ENCODE results near the gene C22orf42. TPM values are rescaled to one million over a fixed set of nuclear protein-coding genes. Genes with fewer than 3 reads are reported as not detected.

Gene C22orf42
- total RNA-seq, 1 donor from 2014 or later: not detected

DNA sequence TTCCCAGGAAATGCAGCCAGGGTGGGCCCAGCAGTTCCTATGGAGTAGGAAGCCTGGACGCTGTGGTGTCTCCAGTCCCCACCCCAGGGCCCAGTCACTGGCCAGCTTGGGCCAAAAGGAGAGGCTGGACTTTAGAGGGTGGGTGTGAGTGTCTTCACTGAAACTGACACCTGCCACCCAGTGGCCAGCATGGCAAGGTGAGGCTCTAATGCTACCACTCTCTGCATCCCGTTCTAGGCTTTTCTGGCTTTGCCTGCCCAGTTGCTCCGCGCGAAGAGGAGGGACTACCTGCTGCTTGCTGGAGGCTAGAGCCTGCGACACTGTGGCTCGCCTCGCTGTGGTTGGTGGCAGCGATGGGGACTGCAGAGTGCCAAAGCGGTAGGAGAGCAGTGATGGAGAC is 35.4 kb downstream of the C22orf42 start:
- Histone ChIP-seq H3K9me3 (no peaks in the 10 kb centered on the region), H3K36me3 (no peaks in the 10 kb centered on the region), H3K27ac (no peak overlapping the region), H3K4me3 (no peak overlapping the region), H3K4me1 (no peaks in the 10 kb centered on the region), H3K27me3 (no peaks in the 10 kb centered on the region)
- TF ChIP-seq POLR2AphosphoS5 (IDR thresholded peaks at IDR 0.05; ENCODE audit: insufficient read depth in 1 of 2, low read depth in 1 of 2): no peak
- TF ChIP-seq POLR2A (IDR thresholded peaks at IDR 0.05): no peak
- TF ChIP-seq, protein P1, sequence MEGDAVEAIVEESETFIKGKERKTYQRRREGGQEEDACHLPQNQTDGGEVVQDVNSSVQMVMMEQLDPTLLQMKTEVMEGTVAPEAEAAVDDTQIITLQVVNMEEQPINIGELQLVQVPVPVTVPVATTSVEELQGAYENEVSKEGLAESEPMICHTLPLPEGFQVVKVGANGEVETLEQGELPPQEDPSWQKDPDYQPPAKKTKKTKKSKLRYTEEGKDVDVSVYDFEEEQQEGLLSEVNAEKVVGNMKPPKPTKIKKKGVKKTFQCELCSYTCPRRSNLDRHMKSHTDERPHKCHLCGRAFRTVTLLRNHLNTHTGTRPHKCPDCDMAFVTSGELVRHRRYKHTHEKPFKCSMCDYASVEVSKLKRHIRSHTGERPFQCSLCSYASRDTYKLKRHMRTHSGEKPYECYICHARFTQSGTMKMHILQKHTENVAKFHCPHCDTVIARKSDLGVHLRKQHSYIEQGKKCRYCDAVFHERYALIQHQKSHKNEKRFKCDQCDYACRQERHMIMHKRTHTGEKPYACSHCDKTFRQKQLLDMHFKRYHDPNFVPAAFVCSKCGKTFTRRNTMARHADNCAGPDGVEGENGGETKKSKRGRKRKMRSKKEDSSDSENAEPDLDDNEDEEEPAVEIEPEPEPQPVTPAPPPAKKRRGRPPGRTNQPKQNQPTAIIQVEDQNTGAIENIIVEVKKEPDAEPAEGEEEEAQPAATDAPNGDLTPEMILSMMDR (IDR thresholded peaks at IDR 0.05): no peak
- DNase-seq (ENCODE audit: extremely low spot score in 2 of 2): no peak
- intact Hi-C loops (cut with DNase I): no loop called here

DNA sequence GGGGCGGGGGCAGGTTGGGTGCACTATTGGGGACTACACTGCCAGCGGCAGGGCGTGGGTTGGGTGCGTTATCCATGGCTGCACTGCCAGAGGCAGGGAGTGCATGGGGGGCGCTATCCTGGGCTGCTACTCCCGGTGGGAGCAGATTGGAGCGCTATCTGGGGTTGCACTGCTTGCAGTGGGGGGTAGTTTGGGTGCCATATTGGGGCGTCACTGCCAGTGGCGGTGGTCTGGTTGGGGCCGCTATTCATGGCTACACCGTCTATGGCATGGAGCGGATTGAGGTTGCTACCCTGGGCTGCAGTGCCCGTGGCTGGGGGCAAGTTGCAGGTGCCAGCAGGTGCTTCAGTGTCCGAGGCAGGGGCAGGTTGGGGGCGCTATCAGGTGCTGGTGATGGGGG is 36.2 kb downstream of the C22orf42 start:
- DNase-seq (ENCODE audit: extremely low spot score in 2 of 2): no peak
- TF ChIP-seq POLR2AphosphoS5 (IDR thresholded peaks at IDR 0.05; ENCODE audit: insufficient read depth in 1 of 2, low read depth in 1 of 2) (no peak), POLR2A (IDR thresholded peaks at IDR 0.05) (no peak)
- TF ChIP-seq, protein P1 (IDR thresholded peaks at IDR 0.05): no peak
- H3K27me3 ChIP-seq: no peaks in the 10 kb centered on the region

DNA sequence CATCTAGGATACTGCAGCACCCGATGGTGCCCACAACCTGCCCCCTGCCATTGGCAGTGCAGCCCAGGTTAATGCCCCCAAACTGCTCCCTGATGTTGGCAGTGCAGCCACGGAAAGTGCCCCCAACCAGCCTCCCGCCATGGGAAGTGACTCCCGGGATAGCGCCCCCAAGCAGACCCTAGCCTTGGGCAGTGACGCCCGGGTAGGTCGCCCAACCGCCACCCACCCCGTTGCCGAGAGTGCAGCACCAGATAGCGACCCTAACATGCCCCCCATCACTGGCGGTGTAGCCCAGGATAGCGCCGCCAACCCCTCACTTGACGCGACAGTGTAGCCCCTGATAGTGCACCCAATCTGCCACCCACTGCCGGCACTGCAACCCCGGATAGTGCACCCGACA is 38.5 kb downstream of the C22orf42 start:
- no peak for DNase-seq (ENCODE audit: extremely low spot score in 2 of 2)

More for the DNA sequence above, 36.2 kb downstream of the C22orf42 start:
- Histone ChIP-seq H3K4me3 (no peak overlapping the region), H3K27ac (no peak overlapping the region), H3K4me1 (no peaks in the 10 kb centered on the region), H3K36me3 (no peaks in the 10 kb centered on the region), H3K9me3 (no peaks in the 10 kb centered on the region)
- intact Hi-C loops (cut with DNase I): no loop called here

DNA sequence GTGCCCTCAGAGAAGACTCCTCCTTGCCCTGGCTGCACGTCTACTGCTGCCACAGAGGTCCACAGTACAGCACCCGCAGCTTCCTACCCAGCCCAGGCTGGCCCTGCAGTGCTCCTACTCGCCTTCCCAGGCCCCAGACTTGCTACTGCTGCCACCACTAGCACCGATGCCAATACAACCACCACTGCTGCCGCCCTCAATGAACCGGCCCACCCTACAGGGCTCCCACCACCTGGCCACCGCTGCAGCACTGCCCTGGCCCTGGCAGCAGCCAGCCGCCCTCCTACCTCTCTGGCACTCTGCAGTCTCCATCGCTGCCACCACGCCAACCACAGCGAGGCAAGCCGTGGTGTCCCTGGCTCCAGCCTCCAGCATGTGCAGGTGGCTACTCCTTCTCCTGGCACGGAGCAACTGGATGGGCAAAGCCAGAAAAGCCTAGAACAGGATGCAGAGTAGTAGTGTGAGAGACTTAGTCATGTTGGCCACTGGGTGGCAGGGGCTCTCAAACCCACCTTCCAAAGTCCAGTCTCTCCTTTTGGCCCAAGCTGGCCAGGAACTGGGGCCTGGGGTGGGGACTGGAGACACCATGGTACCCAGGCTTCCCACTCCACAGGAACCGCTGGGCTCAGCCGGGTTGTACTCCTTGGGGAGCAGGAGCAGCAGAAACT is 39.4 kb downstream of the C22orf42 start:
- Histone ChIP-seq H3K9me3 (no peaks in the 10 kb centered on the region), H3K36me3 (no peaks in the 10 kb centered on the region), H3K27me3 (no peaks in the 10 kb centered on the region), H3K4me3 (no peak overlapping the region), H3K4me1 (no peaks in the 10 kb centered on the region), H3K27ac (no peak overlapping the region)
- DNase-seq (ENCODE audit: extremely low spot score in 2 of 2): peak in 1 of 2 donors; percentile 62
- TF ChIP-seq, protein P1 (IDR thresholded peaks at IDR 0.05): no peak
- no peak for TF ChIP-seq POLR2A (IDR thresholded peaks at IDR 0.05)
- no peak for TF ChIP-seq POLR2AphosphoS5 (IDR thresholded peaks at IDR 0.05; ENCODE audit: insufficient read depth in 1 of 2, low read depth in 1 of 2)
- intact Hi-C loops (cut with DNase I): no loop called here

More for the DNA sequence above, 38.5 kb downstream of the C22orf42 start:
- no peaks in the 10 kb centered on the region for H3K9me3 ChIP-seq
- no peaks in the 10 kb centered on the region for H3K4me1 ChIP-seq
- intact Hi-C loops (cut with DNase I): no loop called here
- H3K27ac ChIP-seq: no peak overlapping the region
- H3K27me3 ChIP-seq: no peaks in the 10 kb centered on the region
- no peak for TF ChIP-seq POLR2AphosphoS5 (IDR thresholded peaks at IDR 0.05; ENCODE audit: insufficient read depth in 1 of 2, low read depth in 1 of 2)
- TF ChIP-seq, protein P1 (IDR thresholded peaks at IDR 0.05): no peak
- no peak for TF ChIP-seq POLR2A (IDR thresholded peaks at IDR 0.05)
- H3K4me3 ChIP-seq: no peak overlapping the region
- H3K36me3 ChIP-seq: no peaks in the 10 kb centered on the region

DNA sequence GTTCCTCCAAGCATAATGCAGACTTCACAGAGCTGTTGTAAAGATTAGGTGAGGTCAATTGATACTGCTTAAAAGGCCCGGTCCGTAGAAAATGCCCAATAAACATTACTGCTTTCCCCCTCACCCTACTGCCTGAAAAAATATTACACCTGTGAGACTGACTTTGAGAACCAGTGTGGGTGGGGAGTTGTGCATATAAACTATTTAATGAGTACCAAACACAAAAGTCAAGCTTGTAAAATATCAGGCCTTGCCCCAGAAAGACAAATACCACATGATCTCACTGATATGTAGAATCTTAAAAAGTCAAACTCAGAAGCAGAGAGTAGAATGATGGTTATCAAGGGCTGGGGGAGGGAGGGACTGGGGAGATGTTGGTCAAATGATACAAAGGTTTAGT is 46.7 kb downstream of the C22orf42 start:
- Histone ChIP-seq H3K4me1 (no peaks in the 10 kb centered on the region), H3K9me3 (no peaks in the 10 kb centered on the region), H3K4me3 (no peak overlapping the region), H3K27me3 (no peaks in the 10 kb centered on the region), H3K27ac (no peak overlapping the region), H3K36me3 (no peaks in the 10 kb centered on the region)
- TF ChIP-seq, protein P1 (IDR thresholded peaks at IDR 0.05): no peak
- TF ChIP-seq POLR2AphosphoS5 (IDR thresholded peaks at IDR 0.05; ENCODE audit: insufficient read depth in 1 of 2, low read depth in 1 of 2) (no peak), POLR2A (IDR thresholded peaks at IDR 0.05) (no peak)
- intact Hi-C loops (cut with DNase I): no loop called here
- DNase-seq (ENCODE audit: extremely low spot score in 2 of 2): no peak
